ENCODE measurements around the gene ADAM15. TPM values are rescaled to one million over a fixed set of nuclear protein-coding genes. Genes with fewer than 3 reads are reported as not detected.
A peak's percentile ranks its signal among the peaks of the same experiment; 100 is the strongest.

Gene ADAM15
- total and polyA plus RNA-seq, 2 donors (not counting 3 experiments of a cell fraction or from before 2014, with no cell fraction given): 295 to 299 TPM

- no peak overlapping the region for H2AFZ ChIP-seq (ENCODE audit: low read depth, low read length)
- TF ChIP-seq GATA2 (IDR thresholded peaks at IDR 0.05; ENCODE audit: insufficient read depth, insufficient read length, low read depth, low read length) (no peak), POLR2A (IDR thresholded peaks at IDR 0.05; ENCODE audit: low read depth, low read length) (no peak), JUN (IDR thresholded peaks at IDR 0.05; ENCODE audit: borderline replicate concordance, insufficient read depth, insufficient read length, low read depth) (no peak), MAX (IDR thresholded peaks at IDR 0.05; ENCODE audit: insufficient read depth, insufficient read length) (no peak)
- TF ChIP-seq, protein P1, sequence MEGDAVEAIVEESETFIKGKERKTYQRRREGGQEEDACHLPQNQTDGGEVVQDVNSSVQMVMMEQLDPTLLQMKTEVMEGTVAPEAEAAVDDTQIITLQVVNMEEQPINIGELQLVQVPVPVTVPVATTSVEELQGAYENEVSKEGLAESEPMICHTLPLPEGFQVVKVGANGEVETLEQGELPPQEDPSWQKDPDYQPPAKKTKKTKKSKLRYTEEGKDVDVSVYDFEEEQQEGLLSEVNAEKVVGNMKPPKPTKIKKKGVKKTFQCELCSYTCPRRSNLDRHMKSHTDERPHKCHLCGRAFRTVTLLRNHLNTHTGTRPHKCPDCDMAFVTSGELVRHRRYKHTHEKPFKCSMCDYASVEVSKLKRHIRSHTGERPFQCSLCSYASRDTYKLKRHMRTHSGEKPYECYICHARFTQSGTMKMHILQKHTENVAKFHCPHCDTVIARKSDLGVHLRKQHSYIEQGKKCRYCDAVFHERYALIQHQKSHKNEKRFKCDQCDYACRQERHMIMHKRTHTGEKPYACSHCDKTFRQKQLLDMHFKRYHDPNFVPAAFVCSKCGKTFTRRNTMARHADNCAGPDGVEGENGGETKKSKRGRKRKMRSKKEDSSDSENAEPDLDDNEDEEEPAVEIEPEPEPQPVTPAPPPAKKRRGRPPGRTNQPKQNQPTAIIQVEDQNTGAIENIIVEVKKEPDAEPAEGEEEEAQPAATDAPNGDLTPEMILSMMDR (IDR thresholded peaks at IDR 0.05; ENCODE audit: extremely low read depth in 1 of 2, insufficient read depth in 1 of 2, low read depth in 1 of 2, low read length in 2 of 2): no peak
- H3K27ac ChIP-seq (ENCODE audit: insufficient read depth, low read depth, low read length): no peak overlapping the region
- ChIA-PET POLR2A (interaction anchor here (1.0 to 1.2 kb wide), 2 partner anchors 24 to 47 kb away, joined by 3 read pairs; partner anchors contain the start of genes LENEP and SHC1), CTCF (interaction anchor here (0.6 to 6.4 kb wide), 50 partner anchors 8 to 598 kb away, joined by 3 to 87 read pairs (median 6); partner anchors contain the start of genes ADAM15, DCST1, DCST2 and FLAD1)
- peaks cover 9% of the 10 kb centered on the region for H3K4me1 ChIP-seq (ENCODE audit: control insufficient read depth, extremely low read depth, insufficient read depth, low read length)
- dilution Hi-C loops (cut with MboI; ENCODE audit: extremely low pct_ligation_motif_present, low sequenced_read_pairs) (no loop called here), intact Hi-C loops (cut with micrococcal nuclease) (loop anchor here (1.0 to 5.0 kb wide), 6 partner anchors 16 to 461 kb away; partner anchors contain the start of genes CKS1B, PYGO2, UBE2Q1 and ZBTB7B)
- peak overlapping the region; percentile 22 for H3K4me2 ChIP-seq (ENCODE audit: insufficient read depth, low read length)
- H3K9me1 ChIP-seq (replicated peaks; ENCODE audit: control insufficient read depth, extremely low read depth, insufficient read depth, low read length): no peaks in the 10 kb centered on the region
- FAIRE-seq (no peak), DNase-seq (ENCODE audit: low read depth, low spot score) (no peak)
- peak overlapping the region; percentile 34 for H3K9ac ChIP-seq (replicated peaks; ENCODE audit: extremely low read depth, insufficient read depth, low read length)
- no peaks in the 10 kb centered on the region for H4K20me1 ChIP-seq (replicated peaks; ENCODE audit: control insufficient read depth, extremely low read depth, insufficient read depth, low read length)
- H3K9me3 ChIP-seq (replicated peaks; ENCODE audit: control insufficient read depth, insufficient read depth, low read length): no peaks in the 10 kb centered on the region
- BruUV-seq (replicated peaks): no TSS peak
- H3K36me3 ChIP-seq (ENCODE audit: control insufficient read depth in 2 of 2, extremely low read depth in 1 of 2, insufficient read depth in 2 of 2, low read length in 2 of 2): peaks cover 0 to 19% of the 10 kb centered on the region in 2 experiments
- no peaks in the 10 kb centered on the region for H3K27me3 ChIP-seq (ENCODE audit: control insufficient read depth in 2 of 2, insufficient read depth in 2 of 2, low read length in 2 of 2)
- no peak overlapping the region for H3K4me3 ChIP-seq (replicated peaks in 1 of 3; ENCODE audit: insufficient read depth in 1 of 3, low read depth in 1 of 3, low read length in 3 of 3)
- no peaks in the 10 kb centered on the region for H3K79me2 ChIP-seq (ENCODE audit: control insufficient read depth, insufficient read depth, low read length)
Observed at GRCh38 chr1:155017946-155018316, 33.2 kb upstream of the ADAM15 start.

All from endothelial cell of umbilical vein (primary cell).